CD4-positive, alpha-beta T cell treated with Interleukin-6 for 4 hours (primary cell): ENCODE results near the gene VTI1A.
"Not testable (repeated sequence)": the region's sequence is repeated elsewhere in the genome, so short reads cannot be mapped to it uniquely, and the experiment has no call there.

Experiments
- DNase-seq: peaks from one replicate; pipeline ENCODE4 v3.0.0-alpha.2; 2020; ENCODE audit warnings: mixed read lengths

VTI1A gene

GRCh38 chr10:112844681-112845544, 397.9 kb downstream of the VTI1A start:
- no peak for DNase-seq

GRCh38 chr10:112847778-112848177, 400.8 kb downstream of the VTI1A start:
- DNase-seq, result no peak

- no peak for DNase-seq
These were observed 401.2 kb downstream of the VTI1A start for GRCh38 chr10:112848228-112848627.

- no peak for DNase-seq
These were observed 401.9 kb downstream of the VTI1A start for GRCh38 chr10:112848868-112849430.

GRCh38 chr10:112849546-112849945, 402.5 kb downstream of the VTI1A start:
- DNase-seq, result no peak

GRCh38 chr10:112851181-112851580, 404.2 kb downstream of the VTI1A start:
- no peak for DNase-seq

GRCh38 chr10:112851588-112852211, 404.7 kb downstream of the VTI1A start:
- no peak for DNase-seq

- DNase-seq, result no peak
These were observed 405.3 kb downstream of the VTI1A start for GRCh38 chr10:112852306-112852705.

- no peak for DNase-seq
These were observed 408.1 kb downstream of the VTI1A start for GRCh38 chr10:112855134-112855533.

GRCh38 chr10:112857493-112857892, 410.5 kb downstream of the VTI1A start:
- DNase-seq, result no peak

GRCh38 chr10:112858986-112859651, 412.1 kb downstream of the VTI1A start:
- DNase-seq, result no peak

GRCh38 chr10:112859793-112860192, 412.8 kb downstream of the VTI1A start:
- no peak for DNase-seq

GRCh38 chr10:112863461-112863860, 416.4 kb downstream of the VTI1A start:
- not testable (repeated sequence) for DNase-seq
